CD14-positive monocyte (primary cell): ENCODE measurements around the gene MAP3K9. TPM values are rescaled to one million over a fixed set of nuclear protein-coding genes. Genes with fewer than 3 reads are reported as not detected.

Source experiments
- DNase-seq, 3 donors: peaks; one replicate each; pipeline ENCODE4 v3.0.0-alpha.2; 2011 to 2022
- H2AFZ ChIP-seq: 2 replicates; pipeline ENCODE4 v1.6.0; 2012; ENCODE audit warnings: mild to moderate bottlenecking, low read depth, low read length, inconsistent platforms; ENCODE audit not compliant: insufficient read depth, poor library complexity, severe bottlenecking
- H3K27ac ChIP-seq, 2 donors: 1 replicate in 1 of 2; 2 replicates in 1 of 2; pipeline ENCODE4 v1.5.1; 2012 to 2013; ENCODE audit warnings: low read length in 2 of 2, control low read depth in 1 of 2, inconsistent platforms in 1 of 2, low read depth in 1 of 2, mild to moderate bottlenecking in 1 of 2
- H3K27me3 ChIP-seq, 2 donors: one replicate each; pipeline versions ENCODE4 v1.6.0 to v1.6.1; 2011 to 2013; ENCODE audit warnings: low read length in 2 of 2; ENCODE audit not compliant: control insufficient read depth in 2 of 2, insufficient read depth in 2 of 2
- H3K36me3 ChIP-seq, 2 donors: replicated peaks in 1 of 2; 1 replicate in 1 of 2; 2 replicates in 1 of 2; pipeline versions ENCODE4 v1.5.1 to v1.6.1; 2012 to 2013; ENCODE audit warnings: low read length in 2 of 2, control low read depth in 1 of 2, inconsistent platforms in 1 of 2, mild to moderate bottlenecking in 1 of 2; ENCODE audit not compliant: insufficient read depth in 2 of 2, control insufficient read depth in 1 of 2
- H3K4me1 ChIP-seq, 2 donors: 1 replicate in 1 of 2; 2 replicates in 1 of 2; pipeline versions ENCODE4 v1.5.1 to v1.6.1; 2012 to 2013; ENCODE audit warnings: low read length in 2 of 2, control low read depth in 1 of 2, inconsistent platforms in 1 of 2, mild to moderate bottlenecking in 1 of 2, moderate library complexity in 1 of 2; ENCODE audit not compliant: insufficient read depth in 2 of 2, control insufficient read depth in 1 of 2
- H3K4me2 ChIP-seq: replicated peaks from 2 replicates; pipeline ENCODE3; 2012; ENCODE audit warnings: low read length, moderate library complexity, mild to moderate bottlenecking; ENCODE audit not compliant: poor library complexity, severe bottlenecking; ENCODE audit errors: extremely low read depth
- H3K4me3 ChIP-seq, 3 experiments: fragments of 200-600 bp in 1 of 3; sonication (generic) in 1 of 3; replicated peaks in 1 of 3; 1 replicate in 2 of 3; 2 replicates in 1 of 3; pipeline ENCODE4 v1.5.1; 2011 to 2013; ENCODE audit warnings: low read length in 3 of 3, mild to moderate bottlenecking in 3 of 3, control low read depth in 2 of 3, low read depth in 2 of 3, inconsistent platforms in 1 of 3, moderate library complexity in 1 of 3
- H3K79me2 ChIP-seq: 2 replicates; pipeline ENCODE4 v1.6.0; 2012; ENCODE audit warnings: mild to moderate bottlenecking, control low read depth, inconsistent platforms, low read length, moderate library complexity; ENCODE audit not compliant: insufficient read depth
- H3K9ac ChIP-seq: 2 replicates; pipeline ENCODE4 v1.6.0; 2017; ENCODE audit warnings: low read length, mild to moderate bottlenecking; ENCODE audit not compliant: insufficient read depth, poor library complexity, severe bottlenecking
- H3K9me3 ChIP-seq, 2 donors: replicated peaks in 1 of 2; 1 replicate in 1 of 2; 2 replicates in 1 of 2; pipeline versions ENCODE4 v1.5.1 to v1.6.1; 2012 to 2013; ENCODE audit warnings: low read length in 2 of 2, control low read depth in 1 of 2; ENCODE audit not compliant: control insufficient read depth in 1 of 2, insufficient read depth in 1 of 2
- H4K20me1 ChIP-seq: 2 replicates; pipeline ENCODE4 v1.6.0; 2012; ENCODE audit warnings: mild to moderate bottlenecking, low read length, control low read depth, moderate library complexity; ENCODE audit not compliant: insufficient read depth
- H3K27ac Mint-ChIP-seq, 7 donors: one replicate each; pipeline ENCODE4 v1.8.0; 2020; ENCODE audit warnings: mild to moderate bottlenecking in 7 of 7, mixed read lengths in 7 of 7, moderate library complexity in 6 of 7, inconsistent platforms in 2 of 7
- H3K27me3 Mint-ChIP-seq, 3 donors: one replicate each; pipeline ENCODE4 v1.8.0; 2021 to 2022; ENCODE audit warnings: low read depth in 3 of 3, mild to moderate bottlenecking in 3 of 3, mixed read lengths in 3 of 3, moderate library complexity in 3 of 3, inconsistent platforms in 1 of 3
- H3K36me3 Mint-ChIP-seq, 2 donors: one replicate each; pipeline ENCODE4 v1.8.0; 2020; ENCODE audit warnings: mixed read lengths in 2 of 2, inconsistent platforms in 1 of 2, mild to moderate bottlenecking in 1 of 2
- H3K4me1 Mint-ChIP-seq: one replicate; pipeline ENCODE4 v1.8.0; 2020; ENCODE audit warnings: mild to moderate bottlenecking, mixed read lengths
- H3K4me3 Mint-ChIP-seq, 2 donors: one replicate each; pipeline ENCODE4 v1.8.0; 2020; ENCODE audit warnings: mild to moderate bottlenecking in 2 of 2, mixed read lengths in 2 of 2, moderate library complexity in 1 of 2
- H3K9me3 Mint-ChIP-seq, 7 donors: one replicate each; pipeline ENCODE4 v1.8.0; 2020 to 2022; ENCODE audit warnings: mixed read lengths in 7 of 7, mild to moderate bottlenecking in 6 of 7, moderate library complexity in 6 of 7, inconsistent platforms in 2 of 7
- CTCF ChIP-seq: fragments of 200-600 bp; IDR thresholded peaks from one replicate; pipeline ENCODE4 v1.8.0; 2022; ENCODE audit warnings: antibody characterized with exemption, mild to moderate bottlenecking
- WGBS: methylation state at CpG from one replicate; pipeline ENCODE4 v1.1.5; 2013; ENCODE audit warnings: missing lambda C conversion rate; ENCODE audit not compliant: insufficient coverage; 5-methylcytosine and 5-hydroxymethylcytosine counted together
- intact Hi-C, 2 donors: fragments of 100-400 bp; cut with micrococcal nuclease; formaldehyde crosslinking; loops; one replicate each; pipeline versions ENCODE4 v1.15.0 to v1.15.1; 2023
- polyA minus RNA-seq: library from RNA; depleted of rRNA, polyadenylated mRNA; stranded (reverse); fragments of >200 nt; gene quantifications from 2 replicates; pipeline ENCODE4 v1.2.3, GENCODE V29; 2012
- polyA plus RNA-seq, 3 donors: library from polyadenylated mRNA; depleted of rRNA in 1 of 3; unstranded in 2 of 3; stranded (reverse) in 1 of 3; fragments of 300-500 nt in 2 of 3; fragments of >200 nt in 1 of 3; fragmentation: Illumina TruSeq in 2 of 3; gene quantifications; 1 replicate in 2 of 3; 2 replicates in 1 of 3; pipeline ENCODE4 v1.2.3, GENCODE V29; 2012 to 2021
- total RNA-seq, 12 experiments: library from RNA in 1 of 12; stranded (reverse) in 1 of 12; fragments of 120-200 nt in 1 of 12; gene quantifications; one replicate each; pipeline ENCODE4 v1.2.4 and lab custom pipeline; 2013 to 2026; ENCODE audit warnings: mixed read lengths in 6 of 12, inconsistent platforms in 1 of 12

The MAP3K9 gene
- 0.10 TPM for total RNA-seq (2013)
- polyA plus RNA-seq (under 1 TPM in 1 of 3 donors, not detected in 2; 0.01 TPM), polyA minus RNA-seq (0.14 and 0.16 TPM in 2 replicates), total RNA-seq (lab: John Stamatoyannopoulos, UW) (0.27 to 13.4 (median 1.3) reads per million in 11 experiments)

GRCh38 chr14:70809225-70810219, at the start of gene MAP3K9:
MAP3K9 (minus strand) TSS chr14:70809513; CDS start chr14:70809171, 342 bp downstream.
- Histone ChIP-seq H3K36me3 (no peaks in the 10 kb centered on the region), H2AFZ (peak within 1 kb of the TSS; percentile 85), H3K4me2 (peak within 1 kb of the TSS; percentile 88), H3K27me3 (peaks cover 39 to 85% of the 10 kb centered on the region in 2 donors), H3K9ac (no peak within 1 kb of the TSS), H3K27ac (no peak within 1 kb of the TSS), H3K4me1 (peaks cover 11 to 14% of the 10 kb centered on the region in 2 donors), H3K79me2 (no peaks in the 10 kb centered on the region), H3K9me3 (no peaks in the 10 kb centered on the region), H4K20me1 (no peaks in the 10 kb centered on the region), H3K4me3 (peak within 1 kb of the TSS; percentile 42 to 78 (median 51))
- under 1% methylated on average over 74 of the region's 89 CpGs for WGBS
- intact Hi-C loops: loop anchor here in 1 of 2 donors (10.0 kb wide), 2 partner anchors 185 to 995 kb away; no protein-coding TSS in a partner anchor
- Mint-ChIP-seq H3K36me3 (peaks cover 0 to 8% of the 10 kb centered on the region in 2 donors), H3K4me3 (peak within 1 kb of the TSS; percentile 70 to 84), H3K4me1 (peaks cover 14% of the 10 kb centered on the region), H3K27me3 (peaks cover 26 to 46% (median 27%) of the 10 kb centered on the region in 3 donors), H3K9me3 (peaks cover 0 to 19% (median 2%) of the 10 kb centered on the region in 7 donors), H3K27ac (peak within 1 kb of the TSS in 1 of 7 donors; percentile 52)
- no peak for TF ChIP-seq CTCF
- peak; percentile 44 to 53 (median 46) for DNase-seq

GRCh38 chr14:70858641-70859040, 49.3 kb upstream of the MAP3K9 start:
- H3K4me2 ChIP-seq: no peak overlapping the region
- no peak overlapping the region for H3K4me3 ChIP-seq
- H3K4me1 ChIP-seq: no peaks in the 10 kb centered on the region
- H4K20me1 ChIP-seq: no peaks in the 10 kb centered on the region
- H3K27ac Mint-ChIP-seq: peak overlapping the region in 2 of 7 donors; percentile 61 to 68
- intact Hi-C loops: no loop called here
- H3K79me2 ChIP-seq: no peaks in the 10 kb centered on the region
- no peaks in the 10 kb centered on the region for H3K9me3 ChIP-seq
- H3K27me3 Mint-ChIP-seq: no peaks in the 10 kb centered on the region
- DNase-seq: no peak
- H3K4me3 Mint-ChIP-seq: no peak overlapping the region
- WGBS: 100% methylated on average over 1 of the region's 5 CpGs
- no peak overlapping the region for H3K9ac ChIP-seq
- H2AFZ ChIP-seq: no peak overlapping the region
- peaks cover 5% of the 10 kb centered on the region for H3K4me1 Mint-ChIP-seq
- no peaks in the 10 kb centered on the region for H3K27me3 ChIP-seq
- H3K36me3 ChIP-seq: no peaks in the 10 kb centered on the region
- no peak overlapping the region for H3K27ac ChIP-seq
- H3K9me3 Mint-ChIP-seq: peaks cover 0 to 3% (median 0%) of the 10 kb centered on the region in 7 donors
- H3K36me3 Mint-ChIP-seq: no peaks in the 10 kb centered on the region
- no peak for TF ChIP-seq CTCF
